SK-N-SH treated with all-trans-retinoic acid at 6 μM for 48 hours (cell line): ENCODE data around the gene ESPNL.
A peak's percentile ranks its signal among the peaks of the same experiment; 100 is the strongest.

Source experiments
- ATAC-seq: fragments of 200-7000 bp; cut with Tn5 transposase; 3 replicates; pipeline ENCODE4 v1.9.1; 2020; ENCODE audit warnings: mild to moderate bottlenecking, moderate library complexity
- ARNTL ChIP-seq: fragments of 450-650 bp; formaldehyde crosslinking; IDR thresholded peaks from 2 replicates; pipeline ENCODE4 v1.5.0; 2020; ENCODE audit warnings: low read depth, mild to moderate bottlenecking, moderate library complexity, borderline replicate concordance
- CREB5 ChIP-seq: fragments of 250-450 bp; sonication (Bioruptor Pico); IDR thresholded peaks from 2 replicates; pipeline ENCODE4 v1.5.1; 2020; ENCODE audit warnings: low read depth, mild to moderate bottlenecking, moderate library complexity
- CSDC2 ChIP-seq: fragments of 250-450 bp; sonication (Bioruptor Pico); IDR thresholded peaks from 2 replicates; pipeline ENCODE4 v1.5.0; 2020; ENCODE audit warnings: mild to moderate bottlenecking, moderate library complexity
- ESRRG ChIP-seq: fragments of 250-450 bp; sonication (Bioruptor Pico); IDR thresholded peaks from 2 replicates; pipeline ENCODE4 v1.6.1; 2021; ENCODE audit warnings: mild to moderate bottlenecking
- GLIS3 ChIP-seq: fragments of 250-450 bp; sonication (Bioruptor Pico); IDR thresholded peaks from 2 replicates; pipeline ENCODE4 v1.5.0; 2020; ENCODE audit warnings: mild to moderate bottlenecking, moderate library complexity
- ISL1 ChIP-seq: fragments of 250-450 bp; sonication (Bioruptor Pico); IDR thresholded peaks from 2 replicates; pipeline ENCODE4 v2.1.2; 2022; ENCODE audit warnings: mild to moderate bottlenecking, moderate library complexity
- OSR1 ChIP-seq: fragments of 250-450 bp; sonication (Bioruptor Pico); IDR thresholded peaks from 2 replicates; pipeline ENCODE4 v1.8.0; 2022; ENCODE audit warnings: moderate library complexity, mild to moderate bottlenecking, inconsistent platforms
- POU6F1 ChIP-seq: fragments of 250-450 bp; sonication (Bioruptor Pico); IDR thresholded peaks from 2 replicates; pipeline ENCODE4 v1.8.0; 2021; ENCODE audit warnings: low read depth, mild to moderate bottlenecking, moderate library complexity, borderline replicate concordance
- PPARA ChIP-seq: fragments of 250-450 bp; sonication (Bioruptor Pico); IDR thresholded peaks from 2 replicates; pipeline ENCODE4 v1.5.0; 2020; ENCODE audit warnings: mild to moderate bottlenecking, borderline replicate concordance
- RARB ChIP-seq: fragments of 250-450 bp; sonication (Bioruptor Pico); IDR thresholded peaks from 2 replicates; pipeline ENCODE4 v1.8.0; 2021; ENCODE audit warnings: mild to moderate bottlenecking, moderate library complexity
- SNAI2 ChIP-seq: fragments of 250-450 bp; sonication (Bioruptor Pico); IDR thresholded peaks from 2 replicates; pipeline ENCODE4 v1.5.0; 2020; ENCODE audit warnings: mild to moderate bottlenecking, moderate library complexity
- TCF4 ChIP-seq: fragments of 250-450 bp; sonication (Bioruptor Pico); IDR thresholded peaks from 2 replicates; pipeline ENCODE4 v1.8.0; 2021; ENCODE audit warnings: mild to moderate bottlenecking, moderate library complexity, borderline replicate concordance
- TOX ChIP-seq: fragments of 250-450 bp; sonication (Bioruptor Pico); IDR thresholded peaks from 2 replicates; pipeline ENCODE4 v1.8.0; 2021; ENCODE audit warnings: mild to moderate bottlenecking, moderate library complexity, borderline replicate concordance
- TSHZ2 ChIP-seq: fragments of 250-450 bp; sonication (Bioruptor Pico); IDR thresholded peaks from 2 replicates; pipeline ENCODE4 v1.5.0; 2020; ENCODE audit warnings: mild to moderate bottlenecking, moderate library complexity
- ZC3H10 ChIP-seq: fragments of 250-450 bp; sonication (Bioruptor Pico); IDR thresholded peaks from 2 replicates; pipeline ENCODE4 v1.5.1; 2021; ENCODE audit warnings: mild to moderate bottlenecking, moderate library complexity
- ZFP3 ChIP-seq: fragments of 250-450 bp; sonication (Bioruptor Pico); IDR thresholded peaks from 2 replicates; pipeline ENCODE4 v1.5.0; 2020; ENCODE audit warnings: mild to moderate bottlenecking, moderate library complexity
- ZFP30 ChIP-seq: fragments of 450-650 bp; formaldehyde crosslinking; IDR thresholded peaks from 2 replicates; pipeline ENCODE4 v1.5.0; 2022; ENCODE audit warnings: mild to moderate bottlenecking, moderate library complexity
- ZNF565 ChIP-seq: fragments of 450-650 bp; formaldehyde crosslinking; conservative IDR thresholded peaks from 2 replicates; pipeline ENCODE4 v1.5.0; 2020; ENCODE audit warnings: low read depth, mild to moderate bottlenecking, moderate library complexity
- ZNF70 ChIP-seq: fragments of 450-650 bp; formaldehyde crosslinking; IDR thresholded peaks from 2 replicates; pipeline ENCODE4 v1.5.0; 2020; ENCODE audit warnings: mild to moderate bottlenecking, moderate library complexity
- ZNF8 ChIP-seq: fragments of 450-650 bp; formaldehyde crosslinking; IDR thresholded peaks from 2 replicates; pipeline ENCODE4 v1.5.0; 2020; ENCODE audit warnings: mild to moderate bottlenecking, moderate library complexity
- TF ChIP-seq, protein P1 (sequence below): fragments of 250-450 bp; sonication (Bioruptor Pico); IDR thresholded peaks from 2 replicates; pipeline ENCODE4 v1.5.1; 2021; ENCODE audit warnings: mild to moderate bottlenecking, moderate library complexity

Gene ESPNL

DNA sequence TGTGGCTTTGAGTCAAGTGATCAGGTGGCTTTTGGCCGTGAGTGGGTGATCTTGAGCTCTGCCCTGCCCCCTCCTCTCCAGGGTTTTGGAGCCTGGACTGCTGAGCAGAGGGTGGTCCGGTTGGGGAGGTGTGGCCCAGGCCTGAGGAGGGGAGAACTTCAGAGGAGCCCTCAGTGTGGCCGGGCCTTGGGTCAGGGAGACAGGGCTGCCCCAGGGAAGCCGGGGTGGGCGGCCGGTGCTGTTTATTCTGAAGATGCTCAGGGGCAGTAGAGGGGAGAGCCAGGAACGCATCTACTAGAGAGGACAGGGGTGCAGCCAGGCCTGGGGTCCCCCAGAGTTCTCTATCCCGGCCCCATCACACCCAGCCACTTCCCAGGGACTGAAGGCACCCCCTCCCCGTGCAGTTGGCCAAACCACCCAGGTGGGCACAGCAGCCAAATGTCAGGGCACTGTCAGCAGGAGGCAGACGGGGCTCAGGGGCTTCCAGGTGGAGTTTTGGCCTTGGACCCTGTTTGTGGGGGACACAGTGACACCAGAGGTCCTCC is 59.6 kb downstream of the ESPNL start:
- no peak for ATAC-seq

GRCh38 chr2:238160206-238161129 is 60.3 kb downstream of the ESPNL start:
- TF ChIP-seq ZNF70 (no peak), ZC3H10 (CRISPR knock-in tag) (no peak), ARNTL (CRISPR knock-in tag) (no peak), CSDC2 (no peak), PPARA (CRISPR knock-in tag) (no peak), POU6F1 (CRISPR knock-in tag) (no peak), ISL1 (CRISPR knock-in tag) (no peak), TSHZ2 (CRISPR knock-in tag) (no peak), TCF4 (CRISPR knock-in tag) (no peak), RARB (CRISPR knock-in tag) (no peak), ESRRG (CRISPR knock-in tag) (no peak), SNAI2 (CRISPR knock-in tag) (no peak), GLIS3 (no peak), CREB5 (CRISPR knock-in tag) (no peak), ZFP3 (CRISPR knock-in tag) (no peak)
- TF ChIP-seq, protein P1, sequence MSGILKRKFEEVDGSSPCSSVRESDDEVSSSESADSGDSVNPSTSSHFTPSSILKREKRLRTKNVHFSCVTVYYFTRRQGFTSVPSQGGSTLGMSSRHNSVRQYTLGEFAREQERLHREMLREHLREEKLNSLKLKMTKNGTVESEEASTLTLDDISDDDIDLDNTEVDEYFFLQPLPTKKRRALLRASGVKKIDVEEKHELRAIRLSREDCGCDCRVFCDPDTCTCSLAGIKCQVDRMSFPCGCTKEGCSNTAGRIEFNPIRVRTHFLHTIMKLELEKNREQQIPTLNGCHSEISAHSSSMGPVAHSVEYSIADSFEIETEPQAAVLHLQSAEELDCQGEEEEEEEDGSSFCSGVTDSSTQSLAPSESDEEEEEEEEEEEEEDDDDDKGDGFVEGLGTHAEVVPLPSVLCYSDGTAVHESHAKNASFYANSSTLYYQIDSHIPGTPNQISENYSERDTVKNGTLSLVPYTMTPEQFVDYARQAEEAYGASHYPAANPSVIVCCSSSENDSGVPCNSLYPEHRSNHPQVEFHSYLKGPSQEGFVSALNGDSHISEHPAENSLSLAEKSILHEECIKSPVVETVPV (CRISPR knock-in tag) = no peak
- peak; percentile 21; the same call in 2 of the 3 replicates for ATAC-seq

More for the DNA sequence above, 59.6 kb downstream of the ESPNL start:
- TF ChIP-seq POU6F1 (CRISPR knock-in tag) = no peak
- no peak for TF ChIP-seq ZFP3 (CRISPR knock-in tag)
- TF ChIP-seq, all 23 proteins: peak for 0

GRCh38 chr2:238161291-238162051 is 61.3 kb downstream of the ESPNL start:
- ATAC-seq = no peak
- TF ChIP-seq GLIS3 (no peak), CSDC2 (no peak), TOX (CRISPR knock-in tag) (no peak), ARNTL (CRISPR knock-in tag) (no peak), TSHZ2 (CRISPR knock-in tag) (no peak), ZNF8 (CRISPR knock-in tag) (no peak), PPARA (CRISPR knock-in tag) (no peak), ZNF565 (CRISPR knock-in tag) (no peak), ZFP3 (CRISPR knock-in tag) (no peak), CREB5 (CRISPR knock-in tag) (no peak), ZC3H10 (CRISPR knock-in tag) (no peak), SNAI2 (CRISPR knock-in tag) (no peak), OSR1 (no peak), ZFP30 (CRISPR knock-in tag) (no peak)
